GM12873 (cell line): ENCODE results near the gene KIF21B.

Source experiments
- CTCF ChIP-seq: IDR thresholded peaks from 2 replicates; pipeline ENCODE4 v1.5.1; 2012; ENCODE audit warnings: low read depth, mild to moderate bottlenecking, moderate library complexity, low read length, control low read depth; ENCODE audit not compliant: insufficient read depth; ENCODE audit errors: missing control alignments

The KIF21B gene

GRCh38 chr1:201016943-201017827 lies 6.3 kb downstream of the KIF21B start:
- TF ChIP-seq CTCF = no peak

GRCh38 chr1:201016211-201016651 lies 7.3 kb downstream of the KIF21B start:
- no peak for TF ChIP-seq CTCF

- no peak for TF ChIP-seq CTCF
These were observed 7.9 kb downstream of the KIF21B start for GRCh38 chr1:201015551-201016091.

- no peak for TF ChIP-seq CTCF
These were observed 8.7 kb downstream of the KIF21B start for GRCh38 chr1:201014816-201015200.

- no peak for TF ChIP-seq CTCF
These were observed 9.3 kb downstream of the KIF21B start for GRCh38 chr1:201013991-201014815.

GRCh38 chr1:201013031-201013485 lies 10.5 kb downstream of the KIF21B start:
- TF ChIP-seq CTCF = no peak

- TF ChIP-seq CTCF = no peak
These were observed 11.9 kb downstream of the KIF21B start for GRCh38 chr1:201011616-201012015.
